ENCODE measurements around the gene CTSC.
"Not testable (repeated sequence)": the region's sequence is repeated elsewhere in the genome, so short reads cannot be mapped to it uniquely, and the experiment has no call there.

CTSC gene

GRCh38 chr11:88277349-88277915 lies 60.1 kb downstream of the CTSC start:
- no peak for FAIRE-seq

DNA sequence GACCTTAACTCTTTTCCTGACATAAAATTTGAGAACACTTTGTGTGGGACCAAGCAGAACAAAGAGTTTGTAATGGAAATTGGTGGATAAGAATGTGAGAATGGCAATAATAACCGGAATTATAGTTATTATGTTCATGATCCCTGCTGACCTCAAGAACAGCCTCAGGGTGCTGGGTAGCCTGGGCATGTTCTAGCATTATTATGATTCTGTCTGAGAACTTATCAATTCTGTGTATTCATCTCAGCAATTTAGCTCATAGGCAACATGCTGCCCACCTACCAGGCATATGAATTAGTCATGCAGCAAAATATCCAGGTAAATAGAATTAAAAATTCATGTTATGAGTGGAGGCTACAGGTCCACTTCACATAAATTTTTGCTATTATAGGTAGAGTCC lies 61.9 kb downstream of the CTSC start:
- FAIRE-seq, result no peak

GRCh38 chr11:88266919-88267318 lies 70.6 kb downstream of the CTSC start:
- FAIRE-seq, result no peak

- FAIRE-seq, result no peak
Observed at GRCh38 chr11:88266157-88266556, 71.4 kb downstream of the CTSC start.

- no peak for FAIRE-seq
Observed at GRCh38 chr11:88259431-88259830, 78.1 kb downstream of the CTSC start.

- no peak for FAIRE-seq
Observed at GRCh38 chr11:88252208-88252607, 85.3 kb downstream of the CTSC start.

DNA sequence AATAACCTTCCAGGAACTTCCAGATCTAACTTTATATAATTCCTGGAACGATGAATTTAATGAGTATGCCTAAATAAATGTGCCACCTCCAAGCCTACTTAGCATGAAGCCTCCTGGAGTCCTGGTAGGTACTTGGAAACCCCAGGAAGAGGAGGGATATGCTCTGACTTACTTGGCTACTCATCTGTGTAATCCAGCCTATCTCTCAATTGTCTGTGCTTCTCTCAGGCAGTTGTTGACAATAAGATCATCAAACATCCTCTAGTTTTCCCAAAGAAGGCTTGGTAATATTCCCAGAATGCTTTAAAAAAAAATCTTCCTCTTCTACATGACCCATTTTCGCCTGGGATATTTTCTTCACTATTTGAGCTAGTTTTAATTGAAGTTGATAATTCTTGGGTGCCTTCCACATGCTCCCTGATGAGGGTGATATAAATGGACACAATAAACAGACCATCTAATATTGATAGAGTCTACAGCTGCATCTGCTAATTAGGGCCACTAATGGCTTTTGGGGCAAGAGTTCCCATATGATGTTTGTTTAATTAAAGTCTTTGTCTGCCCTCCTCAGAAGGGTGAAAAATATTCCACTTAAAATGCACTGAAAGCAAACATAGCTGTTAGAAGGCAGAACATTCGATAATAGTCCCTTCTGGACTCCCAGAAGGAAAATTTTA lies 86.8 kb downstream of the CTSC start:
- FAIRE-seq, result no peak

DNA sequence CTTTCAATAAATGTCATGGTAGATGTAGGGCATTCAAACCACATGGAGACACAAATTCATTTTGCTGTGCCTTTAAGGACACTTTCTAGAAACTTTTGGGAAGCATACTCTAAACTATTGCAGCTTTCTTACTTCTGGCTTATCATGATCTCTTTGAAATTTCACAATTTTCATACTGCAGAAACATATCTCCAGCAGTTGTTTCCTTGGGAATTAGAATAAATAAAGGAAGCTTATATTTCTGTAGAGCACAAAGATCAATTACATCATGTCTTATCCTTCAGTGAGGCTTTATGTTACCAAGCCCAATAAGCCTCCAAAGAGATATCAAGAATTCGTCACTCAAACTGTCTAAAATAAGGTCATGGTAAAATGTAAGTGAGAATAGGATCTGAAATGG lies 87.8 kb downstream of the CTSC start:
- FAIRE-seq, result no peak

DNA sequence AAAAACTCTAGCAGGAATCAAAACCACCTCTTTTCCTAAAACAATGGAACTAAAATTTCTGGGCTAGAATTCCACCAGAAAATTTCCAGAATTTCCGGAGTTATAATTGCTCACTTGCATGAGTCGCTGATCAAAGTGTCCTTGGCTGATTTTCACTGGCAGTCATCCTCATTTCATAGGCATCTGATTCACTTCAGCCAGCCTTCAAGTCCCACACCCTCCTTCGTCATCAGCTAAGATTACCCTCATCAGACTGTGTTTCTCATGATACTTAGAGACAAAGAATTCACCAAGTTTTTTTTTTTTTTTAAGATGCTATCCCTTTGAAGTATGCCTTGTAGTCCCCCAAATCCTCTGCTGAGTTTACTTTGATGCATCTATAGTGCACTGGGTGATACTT lies 90.8 kb downstream of the CTSC start:
- no peak for FAIRE-seq

DNA sequence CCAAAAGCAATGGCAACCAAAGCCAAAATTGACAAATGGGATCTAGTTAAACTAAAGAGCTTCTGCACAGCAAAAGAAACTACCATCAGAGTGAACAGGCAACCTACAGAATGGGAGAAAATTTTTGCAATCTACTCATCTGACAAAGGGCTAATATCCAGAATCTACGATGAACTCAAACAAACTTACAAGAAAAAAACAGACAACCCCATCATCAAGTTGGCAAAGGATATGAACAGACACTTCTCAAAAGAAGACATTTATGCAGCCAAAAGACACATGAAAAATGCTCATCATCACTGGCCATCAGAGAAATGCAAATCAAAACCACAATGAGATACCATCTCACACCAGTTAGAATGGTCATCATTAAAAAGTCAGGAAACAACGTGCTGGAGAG lies 92.0 kb downstream of the CTSC start:
- not testable (repeated sequence) for FAIRE-seq

Data from TTC549 (cell line).